Lung (tissue), 12 donors: ENCODE results near the gene CGB3. TPM values are rescaled to one million over a fixed set of nuclear protein-coding genes. Genes with fewer than 3 reads are reported as not detected.

Experiments
- ATAC-seq: fragments of 200-7000 bp; cut with Tn5 transposase; one replicate; pipeline ENCODE4 v1.9.1; 2020; ENCODE audit warnings: moderate number of reproducible peaks; ENCODE audit not compliant: insufficient read depth, low FRiP score
- DNase-seq, 3 donors: peaks; one replicate each; pipeline ENCODE4 v3.0.0-alpha.2; 2013 to 2017
- H3K27ac ChIP-seq, 2 donors: one replicate each; pipeline ENCODE4 v1.5.1; 2013; ENCODE audit warnings: mild to moderate bottlenecking in 2 of 2, moderate library complexity in 2 of 2, control low read depth in 1 of 2, inconsistent platforms in 1 of 2, low read depth in 1 of 2, low read length in 1 of 2
- H3K27me3 ChIP-seq, 3 donors: one replicate each; pipeline ENCODE4 v1.5.1; 2013; ENCODE audit warnings: low read length in 2 of 3; ENCODE audit not compliant: control insufficient read depth in 3 of 3, insufficient read depth in 3 of 3
- H3K36me3 ChIP-seq, 4 donors: one replicate each; pipeline ENCODE4 v1.5.1; 2013; ENCODE audit warnings: low read length in 4 of 4, mild to moderate bottlenecking in 1 of 4, moderate library complexity in 1 of 4; ENCODE audit not compliant: control insufficient read depth in 4 of 4, insufficient read depth in 4 of 4
- H3K4me1 ChIP-seq, 5 donors: one replicate each; pipeline ENCODE4 v1.5.1; 2013; ENCODE audit warnings: low read length in 5 of 5, mild to moderate bottlenecking in 2 of 5, moderate library complexity in 1 of 5; ENCODE audit not compliant: control insufficient read depth in 5 of 5, insufficient read depth in 5 of 5
- H3K4me3 ChIP-seq: one replicate; pipeline ENCODE4 v1.5.1; 2013; ENCODE audit warnings: mild to moderate bottlenecking, control low read depth, moderate library complexity
- H3K9ac ChIP-seq, 2 donors: one replicate each; pipeline ENCODE4 v1.5.1; 2013; ENCODE audit warnings: low read length in 2 of 2, control low read depth in 1 of 2; ENCODE audit not compliant: insufficient read depth in 1 of 2
- H3K9me3 ChIP-seq, 4 donors: one replicate each; pipeline ENCODE4 v1.5.1; 2013; ENCODE audit warnings: low read length in 3 of 4, mild to moderate bottlenecking in 1 of 4, moderate library complexity in 1 of 4; ENCODE audit not compliant: control insufficient read depth in 4 of 4, insufficient read depth in 3 of 4
- WGBS, 2 donors: extraction: QIAGEN DNeasy Blood & Tissue Kit; methylation state at CpG; one replicate each; pipeline ENCODE4 v1.1.7; 2013; 5-methylcytosine and 5-hydroxymethylcytosine counted together
- polyA plus RNA-seq, 2 donors: library from polyadenylated mRNA; stranded (reverse); fragments of 200-250 nt; gene quantifications; one replicate each; pipeline ENCODE4 v1.2.1, GENCODE V29; 2013
- total RNA-seq, 2 donors: library from RNA; depleted of rRNA in 1 of 2; stranded (reverse); fragments of >200 nt in 1 of 2; gene quantifications; one replicate each; pipeline ENCODE4 v1.2.1, GENCODE V29; 2014 to 2021
- TF ChIP-seq, protein P1 (sequence below): IDR thresholded peaks from 2 replicates; pipeline ENCODE4 v1.5.1; 2012; ENCODE audit warnings: mild to moderate bottlenecking; ENCODE audit errors: control extremely low read depth, extremely low read depth
- donor health status: control.
- donor health status: control.
- donor health status: Bipolar disorder and iron deficiency.
- donor health status: healthy.
- donor health status: DM: yes; HTN: yes; CAD: no.

The CGB3 gene
- total and polyA plus RNA-seq, 4 donors: not detected

DNA sequence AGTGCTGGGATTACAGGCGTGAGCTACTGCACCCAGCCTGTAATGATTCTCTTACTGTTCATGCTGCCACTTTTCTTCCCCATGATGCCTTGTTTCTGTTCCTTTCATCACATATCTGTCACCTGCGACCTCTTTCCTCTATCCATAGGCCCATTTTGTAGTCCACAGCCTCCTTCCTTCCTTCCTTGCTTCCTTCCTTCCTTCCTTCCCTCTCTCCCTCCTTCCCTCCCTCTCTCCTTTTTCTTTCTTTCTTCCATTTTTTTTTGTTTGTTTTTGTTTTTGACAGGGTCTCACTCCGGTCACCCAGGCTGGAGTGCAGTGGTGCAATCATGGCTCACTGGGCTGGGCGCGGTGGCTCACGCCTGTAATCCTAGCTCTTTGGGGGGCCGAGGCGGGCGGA lies 35.3 kb downstream of the CGB3 start:
- H3K36me3 ChIP-seq: peaks cover 7 to 37% (median 24%) of the 10 kb centered on the region in 4 donors
- no peaks in the 10 kb centered on the region for H3K9me3 ChIP-seq

DNA sequence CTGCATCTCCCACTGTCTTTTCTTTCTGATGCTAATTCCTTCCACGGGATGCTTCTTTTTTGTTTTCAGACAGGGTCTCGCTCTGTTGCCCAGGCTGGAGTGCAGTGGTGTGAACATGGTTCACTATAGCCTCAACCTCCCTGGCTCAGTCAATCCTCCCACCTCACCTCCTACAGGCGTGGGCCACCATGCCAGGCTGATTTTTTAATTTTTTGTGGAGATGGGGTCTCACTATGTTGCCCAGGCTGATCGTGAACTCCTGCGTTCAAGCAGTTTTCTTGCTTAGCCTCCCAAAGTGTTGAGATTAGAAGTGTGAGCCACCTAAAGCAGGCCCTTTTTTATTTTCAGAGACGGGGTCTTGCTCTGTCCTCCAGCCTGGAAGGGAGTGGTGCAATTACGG lies 35.8 kb downstream of the CGB3 start:
- Histone ChIP-seq H3K36me3 (peaks cover 12 to 40% (median 26%) of the 10 kb centered on the region in 4 donors), H3K27ac (no peak overlapping the region), H3K27me3 (no peaks in the 10 kb centered on the region), H3K9me3 (no peaks in the 10 kb centered on the region), H3K4me3 (no peak overlapping the region), H3K9ac (no peak overlapping the region), H3K4me1 (peaks cover 0 to 11% (median 9%) of the 10 kb centered on the region in 5 donors)
- WGBS, 2 donors: 90 to 96% methylated on average over 7 of the region's 7 CpGs
- ATAC-seq: no peak
- TF ChIP-seq, protein P1, sequence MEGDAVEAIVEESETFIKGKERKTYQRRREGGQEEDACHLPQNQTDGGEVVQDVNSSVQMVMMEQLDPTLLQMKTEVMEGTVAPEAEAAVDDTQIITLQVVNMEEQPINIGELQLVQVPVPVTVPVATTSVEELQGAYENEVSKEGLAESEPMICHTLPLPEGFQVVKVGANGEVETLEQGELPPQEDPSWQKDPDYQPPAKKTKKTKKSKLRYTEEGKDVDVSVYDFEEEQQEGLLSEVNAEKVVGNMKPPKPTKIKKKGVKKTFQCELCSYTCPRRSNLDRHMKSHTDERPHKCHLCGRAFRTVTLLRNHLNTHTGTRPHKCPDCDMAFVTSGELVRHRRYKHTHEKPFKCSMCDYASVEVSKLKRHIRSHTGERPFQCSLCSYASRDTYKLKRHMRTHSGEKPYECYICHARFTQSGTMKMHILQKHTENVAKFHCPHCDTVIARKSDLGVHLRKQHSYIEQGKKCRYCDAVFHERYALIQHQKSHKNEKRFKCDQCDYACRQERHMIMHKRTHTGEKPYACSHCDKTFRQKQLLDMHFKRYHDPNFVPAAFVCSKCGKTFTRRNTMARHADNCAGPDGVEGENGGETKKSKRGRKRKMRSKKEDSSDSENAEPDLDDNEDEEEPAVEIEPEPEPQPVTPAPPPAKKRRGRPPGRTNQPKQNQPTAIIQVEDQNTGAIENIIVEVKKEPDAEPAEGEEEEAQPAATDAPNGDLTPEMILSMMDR: no peak
- DNase-seq: no peak

More for the DNA sequence above, 35.3 kb downstream of the CGB3 start:
- no peak for DNase-seq
- no peaks in the 10 kb centered on the region for H3K27me3 ChIP-seq
- peaks cover 0 to 11% (median 9%) of the 10 kb centered on the region in 5 donors for H3K4me1 ChIP-seq
- no peak overlapping the region for H3K27ac ChIP-seq
- WGBS, 2 donors: 90 to 95% methylated on average over 9 of the region's 9 CpGs
- H3K4me3 ChIP-seq: no peak overlapping the region
- no peak for ATAC-seq
- no peak overlapping the region for H3K9ac ChIP-seq
- TF ChIP-seq, protein P1: no peak

DNA sequence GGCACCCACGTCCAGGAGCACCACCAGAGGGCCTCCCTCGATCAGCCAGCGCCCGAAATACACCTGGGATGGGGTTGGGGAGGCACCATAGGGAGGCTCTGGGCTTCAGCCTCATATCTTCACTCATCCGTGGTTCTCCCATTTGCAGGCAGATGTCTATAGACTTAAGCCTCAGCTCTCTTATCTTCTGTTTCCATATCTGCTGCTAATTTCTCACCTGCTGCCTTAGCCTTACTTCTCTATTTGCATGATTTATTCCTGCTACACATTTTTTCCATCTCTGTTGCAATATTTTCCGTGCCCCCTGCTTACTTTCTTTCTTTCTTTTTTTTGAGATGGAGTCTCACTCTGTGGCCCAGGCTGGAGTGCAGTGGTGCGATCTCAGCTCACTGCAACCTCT lies 36.8 kb downstream of the CGB3 start:
- H3K4me1 ChIP-seq: peaks cover 0 to 11% (median 9%) of the 10 kb centered on the region in 5 donors
- peaks cover 19 to 43% (median 26%) of the 10 kb centered on the region in 4 donors for H3K36me3 ChIP-seq
- H3K27me3 ChIP-seq: no peaks in the 10 kb centered on the region
- H3K4me3 ChIP-seq: no peak overlapping the region
- H3K9me3 ChIP-seq: no peaks in the 10 kb centered on the region
- ATAC-seq (no peak), DNase-seq (no peak)
- no peak overlapping the region for H3K9ac ChIP-seq
- 88 to 92% methylated on average over 7 of the region's 7 CpGs for WGBS, 2 donors
- TF ChIP-seq, protein P1: no peak
- no peak overlapping the region for H3K27ac ChIP-seq

DNA sequence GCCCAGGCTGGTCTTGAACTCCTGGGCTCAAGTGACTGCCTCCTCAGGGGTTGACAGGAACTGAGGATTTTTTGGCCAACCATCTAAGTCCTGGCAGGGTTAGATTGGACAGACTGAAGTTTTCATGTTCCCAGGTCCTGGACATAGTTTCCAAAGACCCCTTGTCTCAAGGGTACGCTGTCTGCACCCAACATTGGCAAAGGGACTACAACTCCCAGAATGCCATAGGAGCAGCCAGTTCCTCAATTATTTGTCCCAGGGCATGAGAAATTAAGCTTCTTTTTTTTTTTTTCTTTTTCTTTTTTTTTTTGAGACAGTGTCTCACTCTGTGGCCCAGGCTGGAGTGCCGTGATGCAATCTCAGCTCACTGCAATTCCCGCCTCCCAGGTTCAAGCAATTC lies 37.9 kb downstream of the CGB3 start:
- peaks cover 19 to 45% (median 28%) of the 10 kb centered on the region in 4 donors for H3K36me3 ChIP-seq
- TF ChIP-seq, protein P1: no peak

More for the DNA sequence above, 37.9 kb downstream of the CGB3 start:
- ATAC-seq (no peak), DNase-seq (no peak)
- H3K27ac ChIP-seq: no peak overlapping the region
- H3K27me3 ChIP-seq: no peaks in the 10 kb centered on the region
- H3K4me1 ChIP-seq: peaks cover 0 to 6% (median 3%) of the 10 kb centered on the region in 5 donors
- 78 to 95% methylated on average over 3 of the region's 3 CpGs for WGBS, 2 donors
- no peak overlapping the region for H3K9ac ChIP-seq
- no peaks in the 10 kb centered on the region for H3K9me3 ChIP-seq
- no peak overlapping the region for H3K4me3 ChIP-seq
